ENCODE measurements around the gene EIF2A.
"Not testable (repeated sequence)": the region's sequence is repeated elsewhere in the genome, so short reads cannot be mapped to it uniquely, and the experiment has no call there.

Gene EIF2A

GRCh38 chr3:150544041-150544440, 2.5 kb upstream of the EIF2A start:
- DNase-seq = no peak

GRCh38 chr3:150544726-150545125, 1.9 kb upstream of the EIF2A start:
- DNase-seq = no peak

- no peak for DNase-seq
Observed at GRCh38 chr3:150545419-150546225, 965 bp upstream of the EIF2A start.

- DNase-seq = no peak
Observed at GRCh38 chr3:150547045-150547741, 606 bp downstream of the EIF2A start.

GRCh38 chr3:150555859-150556436, 9.4 kb downstream of the EIF2A start:
- DNase-seq = no peak

GRCh38 chr3:150556792-150557191, 10.2 kb downstream of the EIF2A start:
- DNase-seq = no peak

GRCh38 chr3:150557725-150558124, 11.1 kb downstream of the EIF2A start:
- DNase-seq = no peak

GRCh38 chr3:150564243-150564642, 17.7 kb downstream of the EIF2A start:
- DNase-seq = no peak

- DNase-seq = no peak
Observed at GRCh38 chr3:150567328-150567727, 20.7 kb downstream of the EIF2A start.

GRCh38 chr3:150577855-150578254, 31.3 kb downstream of the EIF2A start:
- no peak for DNase-seq

- no peak for DNase-seq
Observed at GRCh38 chr3:150581174-150581573, 34.6 kb downstream of the EIF2A start.

- no peak for DNase-seq
Observed at GRCh38 chr3:150582620-150583019, 36.0 kb downstream of the EIF2A start.

- no peak for DNase-seq
Observed at GRCh38 chr3:150583028-150583427, 36.4 kb downstream of the EIF2A start.

- DNase-seq = no peak
Observed at GRCh38 chr3:150588027-150588830, 41.6 kb downstream of the EIF2A start.

- no peak for DNase-seq
Observed at GRCh38 chr3:150589759-150590158, 43.2 kb downstream of the EIF2A start.

GRCh38 chr3:150594150-150594549, 47.6 kb downstream of the EIF2A start:
- no peak for DNase-seq

GRCh38 chr3:150597646-150598045, 51.1 kb downstream of the EIF2A start:
- no peak for DNase-seq

GRCh38 chr3:150599611-150600297, 53.2 kb downstream of the EIF2A start:
- no peak for DNase-seq

- DNase-seq = not testable (repeated sequence)
Observed at GRCh38 chr3:150600647-150601530, 54.3 kb downstream of the EIF2A start.

- DNase-seq = no peak
Observed at GRCh38 chr3:150602426-150603152, 56.0 kb downstream of the EIF2A start.

Data from retina (tissue), 1 donor.